Stimulated activated CD4-positive, alpha-beta T cell treated with anti-CD3 and anti-CD28 coated beads, Interleukin-1b, Interleukin-23, amount 100 ng/mL, for 1 hour (primary cell): Measurements from ENCODE around the gene IQCM.

Experiments
- DNase-seq, 2 donors: peaks; one replicate each; pipeline ENCODE4 v3.0.0-alpha.2; 2020; ENCODE audit warnings: low read depth in 2 of 2

IQCM gene, protein sequence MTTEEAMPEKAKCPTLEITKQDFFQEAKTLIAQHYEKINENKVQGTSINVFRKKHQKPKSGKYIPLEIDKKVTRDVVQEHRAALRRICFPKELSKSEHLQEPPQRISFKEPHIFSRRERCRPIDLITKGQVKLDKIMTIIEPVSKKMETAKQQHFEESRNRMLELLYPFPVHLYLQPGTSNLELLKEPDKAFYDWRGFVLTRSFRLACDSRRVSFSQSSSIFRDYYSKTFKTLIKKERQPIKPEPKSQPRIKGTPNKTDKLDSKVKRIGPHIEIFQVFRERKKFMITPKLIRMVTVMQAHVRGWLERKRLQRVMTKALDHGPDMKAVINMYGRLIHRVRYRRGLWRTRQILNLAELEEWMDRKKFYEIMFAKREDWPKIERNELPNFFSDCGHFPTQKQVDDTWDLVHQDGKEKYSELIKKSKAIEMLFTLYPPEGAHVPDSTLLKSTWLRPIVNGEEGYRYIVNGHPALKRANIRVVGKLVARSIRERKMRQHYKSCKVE

DNA sequence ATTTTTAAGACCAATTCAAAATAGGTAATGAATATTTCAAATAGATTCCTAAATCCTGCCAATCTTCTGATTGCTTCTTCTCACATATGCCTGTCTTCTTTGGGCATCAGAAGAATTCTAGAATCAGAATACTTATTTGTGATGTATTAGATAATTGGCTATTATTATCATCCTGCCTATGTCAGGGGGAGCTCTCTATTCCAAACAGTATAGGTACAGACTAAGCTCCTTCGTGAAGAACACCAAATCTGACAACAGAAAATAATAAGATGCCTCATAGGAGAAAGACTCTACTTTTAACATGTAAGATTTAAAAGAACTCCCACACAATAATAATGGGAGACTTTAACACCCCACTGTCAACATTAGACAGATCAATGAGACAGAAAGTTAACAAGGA, at the start of gene IQCM:
Gene IQCM (minus strand): TSS at position 101 of the 400 bp plus-strand sequence. CDS start 73,152 bp downstream, outside the sequence.
- DNase-seq, result no peak

DNA sequence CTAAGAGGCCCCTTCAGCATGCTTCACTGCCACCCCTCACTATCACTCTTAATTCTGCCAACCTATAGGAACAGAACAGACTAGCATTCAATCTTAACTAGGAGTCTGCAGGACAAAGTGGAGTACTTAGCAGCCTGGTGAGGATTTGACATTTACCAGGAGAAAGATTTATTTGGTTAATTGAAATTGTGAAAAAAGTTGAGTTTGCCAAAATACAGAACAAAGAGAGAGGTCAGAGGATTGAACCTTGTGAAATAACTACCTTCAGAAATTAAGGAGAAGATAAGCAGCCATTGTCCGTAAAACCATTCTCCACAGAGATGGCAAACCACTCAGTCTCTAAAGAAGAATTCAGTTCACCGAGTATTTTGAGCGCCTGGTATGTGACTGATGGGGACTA, 41.8 kb upstream of the IQCM start:
- no peak for DNase-seq

DNA sequence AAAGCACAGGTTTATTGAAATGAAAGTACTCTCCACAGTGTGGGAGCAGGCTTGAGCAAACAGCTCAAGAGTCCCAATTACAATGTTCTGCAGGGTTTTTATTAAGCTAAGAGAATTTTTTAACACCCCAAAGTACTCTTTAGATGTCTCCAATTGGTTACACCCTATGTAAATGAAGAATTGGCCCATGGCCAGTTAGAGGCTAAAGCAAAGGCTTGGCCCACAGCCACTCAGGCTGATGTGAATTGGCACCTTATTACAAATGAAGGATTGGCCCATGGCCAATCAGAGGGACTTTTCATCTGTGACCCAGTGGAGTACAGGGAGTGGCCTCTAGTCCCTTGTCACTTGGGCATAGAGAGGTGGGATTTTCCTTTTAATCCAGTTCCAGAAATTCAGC, 30.1 kb upstream of the IQCM start:
- no peak for DNase-seq

GRCh38 chr4:149841686-149842085, 26.0 kb upstream of the IQCM start:
- DNase-seq, result no peak

DNA sequence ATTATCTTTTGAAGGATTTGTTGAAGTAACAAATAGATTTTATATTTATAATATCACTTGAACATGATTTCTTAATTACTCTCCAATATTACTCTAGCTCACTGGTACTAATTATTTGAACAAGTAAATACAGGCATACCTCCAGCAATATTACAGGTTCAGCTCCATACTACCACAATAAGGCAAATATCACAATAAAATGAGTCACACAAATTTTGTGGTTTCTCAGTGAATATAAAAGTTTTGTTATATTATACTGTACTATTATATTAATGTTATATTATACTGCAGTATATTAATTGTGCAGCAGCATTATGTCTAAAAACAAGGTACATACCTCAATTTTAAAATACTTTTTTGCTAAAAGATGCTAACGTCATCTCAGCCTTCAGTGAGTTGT, 22.4 kb upstream of the IQCM start:
- no peak for DNase-seq

DNA sequence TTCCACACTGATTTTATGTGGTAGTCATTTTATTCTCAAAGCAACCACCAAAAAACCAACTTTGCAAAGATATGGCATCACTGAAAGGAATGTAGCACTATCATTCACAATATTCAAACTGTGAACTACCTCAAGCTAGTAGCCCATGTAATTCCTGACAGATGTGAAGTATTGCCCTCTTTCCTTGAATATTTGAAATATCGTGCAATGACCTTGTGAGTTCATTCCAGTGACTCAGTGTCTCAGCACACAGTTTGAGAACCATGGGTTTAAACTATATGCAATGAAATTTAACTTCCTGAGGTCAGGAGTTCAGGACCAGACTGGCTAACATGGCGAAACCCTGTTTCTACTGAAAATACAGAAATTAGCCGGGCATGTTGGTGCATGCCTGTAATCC, 20.9 kb upstream of the IQCM start:
- no peak for DNase-seq

DNA sequence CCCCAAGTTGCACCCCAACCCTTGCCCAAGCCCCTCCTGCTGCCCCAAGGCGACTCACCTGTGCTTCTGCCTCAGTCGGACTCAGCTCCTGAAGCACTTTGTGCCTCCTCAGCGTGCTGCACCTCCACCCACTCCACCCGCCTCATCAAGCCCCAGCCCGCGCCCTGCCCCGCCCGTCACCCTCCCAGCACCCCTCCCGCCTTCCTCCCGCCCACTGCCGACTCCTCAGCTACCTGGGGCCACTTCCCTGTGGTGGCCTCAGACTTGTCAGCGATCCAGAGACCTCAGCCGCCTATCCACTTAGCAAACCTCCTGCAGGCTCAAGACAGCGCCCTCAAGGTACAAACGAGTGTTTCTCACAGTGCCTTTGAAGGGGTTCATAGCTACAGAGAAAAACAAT, 19.6 kb upstream of the IQCM start:
- DNase-seq, result no peak

- no peak for DNase-seq
These were observed 16.1 kb upstream of the IQCM start for GRCh38 chr4:149831656-149832208.

DNA sequence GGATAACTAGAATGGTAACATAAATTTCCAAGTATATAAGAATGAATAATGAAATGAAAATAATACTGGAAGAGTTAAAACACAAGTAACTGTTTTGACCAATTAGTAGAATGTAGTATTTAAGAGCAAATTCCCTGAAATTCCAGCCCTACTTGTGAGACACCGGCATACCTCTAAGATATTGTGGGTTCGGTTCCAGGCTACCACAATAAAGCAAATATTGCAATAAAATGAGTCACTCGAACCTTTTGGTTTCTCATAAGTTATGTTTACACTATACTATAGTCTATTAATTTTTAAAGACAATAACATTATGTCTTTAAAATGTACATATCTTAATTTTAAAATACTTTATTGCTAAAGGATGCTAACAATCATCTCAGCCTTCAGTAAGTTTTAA, 15.2 kb upstream of the IQCM start:
- DNase-seq, result no peak

- no peak for DNase-seq
These were observed 9.7 kb upstream of the IQCM start for GRCh38 chr4:149825336-149825735.

DNA sequence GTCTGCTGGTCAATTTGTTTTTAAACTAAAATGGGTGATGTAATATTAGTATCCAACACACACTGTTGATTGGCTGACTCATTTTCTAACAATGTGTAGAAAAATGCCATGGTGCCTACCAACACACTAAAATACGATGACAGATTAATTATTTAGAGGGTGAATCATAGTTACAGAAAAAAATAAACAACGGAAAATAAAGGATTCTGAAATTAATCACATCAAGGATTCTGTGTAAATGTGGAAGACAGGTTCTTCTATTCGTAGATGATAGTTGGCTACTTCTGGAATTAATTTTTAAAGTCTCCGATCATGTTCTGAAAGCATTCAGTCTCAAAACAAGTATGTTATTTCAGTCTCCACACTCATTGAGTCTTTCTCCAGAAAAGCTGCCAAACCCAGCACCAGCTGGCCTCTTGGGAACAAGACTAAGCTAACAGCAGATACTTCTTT, 8.2 kb upstream of the IQCM start:
- no peak for DNase-seq

- DNase-seq, result no peak
These were observed 14.2 kb downstream of the IQCM start for GRCh38 chr4:149801416-149801815.

- no peak for DNase-seq
These were observed 16.1 kb downstream of the IQCM start for GRCh38 chr4:149799546-149799945.

DNA sequence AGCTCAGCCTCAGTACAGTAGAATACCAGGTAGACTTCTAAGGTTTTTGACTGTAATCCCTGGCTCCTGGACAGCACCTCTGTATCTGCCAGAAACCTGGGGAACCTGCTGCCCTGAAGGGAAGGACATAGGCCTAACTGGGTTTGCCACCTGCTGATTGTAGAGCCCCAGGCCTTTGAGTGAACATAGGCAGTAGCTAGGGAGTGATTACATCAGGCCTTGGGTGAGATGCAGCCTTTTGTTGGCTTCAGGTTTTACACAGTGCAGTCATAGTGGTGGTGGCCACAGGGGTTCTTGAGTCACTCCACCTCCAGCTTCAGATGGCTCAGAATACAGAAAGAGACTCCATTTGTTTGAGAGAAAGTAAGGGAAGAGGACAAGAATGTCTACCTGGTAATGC, 19.3 kb downstream of the IQCM start:
- no peak for DNase-seq

DNA sequence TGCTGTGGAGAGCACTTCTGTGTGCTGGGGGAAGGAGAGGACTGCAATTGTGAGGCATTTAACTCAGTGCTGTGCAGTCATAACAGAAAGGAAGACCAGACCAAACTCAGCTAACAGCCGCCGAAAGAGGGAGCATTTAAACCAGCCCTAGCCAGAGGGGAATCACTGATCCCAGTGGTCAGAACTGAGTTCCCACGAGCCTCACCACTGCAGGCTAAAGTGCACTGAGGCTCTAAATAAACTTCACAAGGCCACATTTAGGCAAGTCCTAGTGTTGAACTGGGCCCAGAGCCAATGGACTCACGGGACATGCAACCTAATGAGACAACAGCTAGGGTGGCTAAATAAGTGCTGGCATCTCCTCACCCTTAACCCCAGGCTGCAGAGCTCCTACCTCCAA, 20.4 kb downstream of the IQCM start:
- no peak for DNase-seq

DNA sequence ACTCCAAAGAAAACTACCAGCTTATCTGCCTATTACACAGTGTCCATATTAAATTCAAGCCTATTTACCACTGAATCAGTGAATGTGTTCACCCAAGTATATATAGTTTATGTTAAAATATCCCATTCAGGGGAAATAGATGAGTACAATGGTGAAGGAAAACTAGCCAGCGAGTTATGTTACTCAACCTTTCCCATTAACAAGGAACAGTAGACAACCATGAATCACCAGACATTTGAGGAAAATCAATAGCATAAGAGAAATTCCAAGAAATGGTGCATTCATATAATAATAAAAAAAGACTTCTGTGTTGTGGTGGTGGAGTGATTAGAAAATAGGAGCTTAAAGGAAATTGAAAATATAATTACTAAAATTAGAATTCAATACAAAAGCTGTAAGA, 21.3 kb downstream of the IQCM start:
- no peak for DNase-seq

DNA sequence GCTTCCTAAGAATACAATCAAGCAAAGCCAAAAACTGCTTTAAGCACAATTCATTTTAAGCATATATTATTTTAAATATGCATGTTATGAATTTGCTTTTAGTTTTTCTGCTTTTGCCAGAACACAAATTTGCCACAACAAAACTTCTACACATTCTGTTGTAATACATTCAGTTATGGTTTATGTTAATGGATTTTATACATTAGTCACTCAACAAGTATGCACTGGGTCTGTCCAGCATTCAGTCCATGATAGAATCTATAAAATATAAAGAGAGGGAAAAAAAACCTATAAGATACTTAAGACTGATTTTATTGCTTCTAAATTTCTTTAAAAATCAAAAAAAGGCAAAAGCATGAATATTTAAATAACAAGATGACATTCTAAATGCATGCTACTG, 22.2 kb downstream of the IQCM start:
- no peak for DNase-seq

GRCh38 chr4:149791851-149792250, 23.8 kb downstream of the IQCM start:
- no peak for DNase-seq

DNA sequence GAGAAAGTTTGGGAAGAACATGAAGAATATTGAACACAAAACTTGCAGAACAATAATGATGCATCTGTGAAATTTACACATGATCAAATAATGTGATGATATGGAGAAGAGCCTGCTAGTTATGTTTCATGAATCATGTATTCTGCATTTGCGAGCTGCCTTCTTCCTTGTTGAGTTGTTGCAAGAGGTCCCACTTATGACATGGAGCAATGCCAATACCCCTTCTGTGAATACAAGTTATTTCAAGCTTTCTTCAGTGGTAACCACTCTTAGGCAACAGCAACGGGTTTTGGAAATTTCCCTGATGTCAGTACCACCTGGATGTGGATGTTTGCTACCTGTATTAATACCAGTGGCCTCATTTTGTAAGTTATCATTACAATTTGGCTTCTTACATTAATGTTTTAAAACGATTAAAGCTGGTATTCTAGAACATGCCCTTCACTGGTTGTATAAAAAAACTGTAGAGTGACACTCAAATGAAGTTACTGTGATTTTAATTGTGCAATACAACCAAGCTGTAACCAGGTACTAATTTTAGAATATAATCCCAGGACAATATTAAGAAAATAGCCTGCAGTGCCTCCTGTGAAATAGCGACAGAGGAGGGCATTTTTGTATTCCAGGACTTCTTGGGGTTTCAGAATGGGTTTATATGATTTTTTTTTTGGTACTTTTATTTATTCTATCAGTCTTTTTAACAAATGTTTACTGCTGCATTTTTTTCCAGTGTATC, 25.3 kb downstream of the IQCM start:
- DNase-seq, result no peak

- no peak for DNase-seq
These were observed 27.3 kb downstream of the IQCM start for GRCh38 chr4:149788300-149788699.

DNA sequence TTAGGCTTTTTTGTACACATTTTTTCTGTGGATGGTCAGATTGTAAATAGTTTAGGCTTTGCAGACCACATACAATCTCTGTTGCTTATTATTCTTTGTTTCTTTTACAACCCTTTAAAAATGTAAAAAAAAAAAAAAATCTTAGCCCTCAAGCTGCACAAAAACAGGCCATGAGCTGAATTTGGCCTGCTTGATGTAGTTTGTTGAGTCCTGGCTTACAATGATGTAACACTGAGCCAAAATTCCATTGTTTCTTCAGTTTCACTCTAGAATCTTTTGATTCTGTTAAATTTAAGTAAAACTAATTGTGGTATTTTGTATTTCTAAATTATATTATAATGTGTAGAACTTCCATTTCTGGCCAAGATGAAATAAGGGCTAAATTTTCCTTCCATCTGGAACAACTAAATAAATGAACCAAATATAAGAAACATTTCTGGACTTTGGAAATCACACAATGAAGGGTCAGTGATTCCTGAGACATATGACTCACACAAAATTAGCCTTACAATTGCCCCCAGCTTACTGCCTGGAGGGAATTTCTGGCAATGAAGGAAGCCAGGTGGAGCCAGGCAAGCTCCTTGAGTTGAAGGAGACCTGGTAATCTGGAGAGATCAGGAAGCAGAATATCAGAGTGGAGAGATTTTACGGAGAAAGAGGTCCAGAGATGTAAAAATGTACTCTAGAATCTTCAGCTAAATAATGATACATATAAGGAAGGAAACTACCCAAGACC, 29.8 kb downstream of the IQCM start:
- DNase-seq, result no peak

- no peak for DNase-seq
These were observed 31.6 kb downstream of the IQCM start for GRCh38 chr4:149784018-149784417.
